Urothelium cell line (cell line): ENCODE measurements around the gene C22orf39.

ENCODE experiments used
- DNase-seq: peaks from one replicate; pipeline ENCODE4 v3.0.0; 2011; ENCODE audit warnings: low spot score, mixed read lengths
- FAIRE-seq: peaks from 2 replicates; lab custom pipeline; 2011; peaks lifted over from hg19 to GRCh38; lab: Jason Lieb, UNC

Gene C22orf39

GRCh38 chr22:19432133-19432851, 15.2 kb downstream of the C22orf39 start, which contains the start of gene MRPL40:
TSS of gene MRPL40 (plus strand) at chr22:19432545. CDS start at chr22:19432555, 10 bp downstream.
- peak; percentile 99 for DNase-seq
- peak; percentile 99 for FAIRE-seq

- FAIRE-seq, result peak; percentile 88
These were observed 15.8 kb downstream of the C22orf39 start, which contains the start of gene HIRA for GRCh38 chr22:19431649-19432132. TSS of gene HIRA (minus strand) at chr22:19431733. CDS start at chr22:19431476, 257 bp downstream.

GRCh38 chr22:19430890-19431541, 16.5 kb downstream of the C22orf39 start:
- DNase-seq (peak; percentile 39), FAIRE-seq (no peak)

More at GRCh38 chr22:19431649-19432132, 15.8 kb downstream of the C22orf39 start, which contains the start of gene HIRA:
- DNase-seq, result peak; percentile 93

GRCh38 chr22:19429950-19430889, 17.3 kb downstream of the C22orf39 start:
- no peak for DNase-seq
- FAIRE-seq, result no peak

- no peak for DNase-seq
- no peak for FAIRE-seq
These were observed 23.4 kb downstream of the C22orf39 start for GRCh38 chr22:19424186-19424500.

- DNase-seq (no peak), FAIRE-seq (no peak)
These were observed 24.8 kb downstream of the C22orf39 start for GRCh38 chr22:19422440-19423301.

GRCh38 chr22:19420321-19420720, 27.2 kb downstream of the C22orf39 start:
- no peak for DNase-seq
- FAIRE-seq, result no peak

- FAIRE-seq (no peak), DNase-seq (no peak)
These were observed 27.9 kb downstream of the C22orf39 start for GRCh38 chr22:19419464-19420178.

- FAIRE-seq, result no peak
- no peak for DNase-seq
These were observed 28.4 kb downstream of the C22orf39 start for GRCh38 chr22:19419086-19419463.

GRCh38 chr22:19412923-19413322, 34.6 kb downstream of the C22orf39 start:
- DNase-seq (no peak), FAIRE-seq (peak; percentile 30)

- no peak for DNase-seq
- peak; percentile 61 for FAIRE-seq
These were observed 35.0 kb downstream of the C22orf39 start for GRCh38 chr22:19412478-19412877.

GRCh38 chr22:19411690-19412045, 35.8 kb downstream of the C22orf39 start:
- no peak for FAIRE-seq

GRCh38 chr22:19410941-19411689, 36.4 kb downstream of the C22orf39 start:
- no peak for FAIRE-seq
- DNase-seq, result no peak

More at GRCh38 chr22:19411690-19412045, 35.8 kb downstream of the C22orf39 start:
- DNase-seq, result no peak

- FAIRE-seq, result peak; percentile 9
- no peak for DNase-seq
These were observed 39.6 kb downstream of the C22orf39 start for GRCh38 chr22:19407649-19408606.

- DNase-seq, result no peak
- no peak for FAIRE-seq
These were observed 40.7 kb downstream of the C22orf39 start for GRCh38 chr22:19406846-19407245.

GRCh38 chr22:19406281-19406811, 41.2 kb downstream of the C22orf39 start:
- no peak for FAIRE-seq

GRCh38 chr22:19405652-19406051, 41.9 kb downstream of the C22orf39 start:
- DNase-seq (no peak), FAIRE-seq (no peak)

More at GRCh38 chr22:19406281-19406811, 41.2 kb downstream of the C22orf39 start:
- no peak for DNase-seq
